HepG2 (cell line): Measurements from ENCODE around the gene LAP3. TPM values are rescaled to one million over a fixed set of nuclear protein-coding genes. Genes with fewer than 3 reads are reported as not detected.

Source experiments
- ATAC-seq: fragments of 200-7000 bp; cut with Tn5 transposase; 3 replicates; pipeline ENCODE4 v1.9.1; 2020; ENCODE audit warnings: mild to moderate bottlenecking, moderate library complexity
- BruUV-seq: library from RNA; stranded (reverse); fragments of 400-500 nt; replicated peaks from 2 replicates; lab custom pipeline; 2021; lab: Mats Ljungman, UMichigan
- CTCF ChIA-PET: fragments of 300-600 bp; formaldehyde crosslinking; extraction: SDS; loops from one replicate; lab custom pipeline; 2021; ENCODE audit warnings: low total read pairs, inconsistent platforms, low intra/inter-chr PET ratio; lab: Yijun Ruan, JAX
- POLR2A ChIA-PET: fragments of 350-600 bp; sonication (Branson Sonifier 250); formaldehyde crosslinking; loops from one replicate; lab custom pipeline; 2020; ENCODE audit warnings: antibody characterized with exemption, inconsistent platforms; lab: Yijun Ruan, JAX
- DNase-seq: peaks from one replicate; pipeline ENCODE4 v3.0.0-alpha.2; 2015; ENCODE audit warnings: low spot score
- FAIRE-seq: peaks from 3 replicates; lab custom pipeline; 2011; peaks lifted over from hg19 to GRCh38; lab: Jason Lieb, UNC
- H2AFZ ChIP-seq: one replicate; pipeline ENCODE4 v1.6.1; 2011; ENCODE audit warnings: low read length, inconsistent platforms
- H3K27ac ChIP-seq: fragments of 300-600 bp; 3 replicates; pipeline ENCODE4 v1.8.0; 2011; ENCODE audit warnings: mixed run types, mild to moderate bottlenecking, mixed read lengths, low read length, inconsistent platforms; ENCODE audit not compliant: insufficient read depth; ENCODE audit errors: extremely low read length
- H3K27me3 ChIP-seq, 2 experiments: fragments of 200-600 bp in 1 of 2; 2 replicates in 1 of 2; 3 replicates in 1 of 2; pipeline versions ENCODE4 v1.6.0 to v1.8.0; 2011; ENCODE audit warnings: low read length in 2 of 2, mild to moderate bottlenecking in 2 of 2, moderate library complexity in 2 of 2, inconsistent platforms in 1 of 2; ENCODE audit not compliant: insufficient read depth in 2 of 2, control insufficient read depth in 1 of 2
- H3K36me3 ChIP-seq, 2 experiments: fragments of 200-600 bp in 1 of 2; replicated peaks in 1 of 2; 2 replicates in 1 of 2; 3 replicates in 1 of 2; pipeline versions ENCODE4 v1.5.1 to v1.8.0; 2011; ENCODE audit warnings: low read length in 2 of 2, inconsistent platforms in 1 of 2; ENCODE audit not compliant: insufficient read depth in 2 of 2, control insufficient read depth in 1 of 2
- H3K4me1 ChIP-seq: 2 replicates; pipeline ENCODE4 v1.5.1; 2012; ENCODE audit warnings: low read length, inconsistent platforms; ENCODE audit not compliant: insufficient read depth
- H3K4me2 ChIP-seq: 2 replicates; pipeline ENCODE4 v1.6.0; 2011; ENCODE audit warnings: low read depth, low read length, inconsistent platforms
- H3K4me3 ChIP-seq, 3 experiments: fragments of 200-600 bp in 1 of 3; sonication (generic), shearing (Covaris generic) in 1 of 3; replicated peaks in 1 of 3; 2 replicates each; pipeline ENCODE4 v1.5.1; 2011 to 2016; ENCODE audit warnings: low read length in 3 of 3, inconsistent platforms in 2 of 3, low read depth in 2 of 3, mild to moderate bottlenecking in 2 of 3, control low read depth in 1 of 3, mixed read lengths in 1 of 3; ENCODE audit not compliant: insufficient read depth in 1 of 3
- H3K79me2 ChIP-seq: one replicate; pipeline ENCODE4 v1.6.1; 2011; ENCODE audit warnings: low read length, inconsistent platforms; ENCODE audit not compliant: insufficient read depth
- H3K9ac ChIP-seq: 2 replicates; pipeline ENCODE4 v1.6.0; 2011; ENCODE audit warnings: mild to moderate bottlenecking, low read depth, low read length, inconsistent platforms; ENCODE audit not compliant: insufficient read depth
- H3K9me3 ChIP-seq: 2 replicates; pipeline ENCODE4 v1.5.1; 2012; ENCODE audit warnings: mild to moderate bottlenecking, low read length
- H4K20me1 ChIP-seq: 2 replicates; pipeline ENCODE4 v1.6.0; 2011; ENCODE audit warnings: inconsistent platforms, mild to moderate bottlenecking, low read length, moderate library complexity; ENCODE audit not compliant: insufficient read depth
- AGO2 ChIP-seq: fragments of 200-400 bp; formaldehyde crosslinking; optimal IDR thresholded peaks from 2 replicates; pipeline ENCODE3; 2017; ENCODE audit warnings: mild to moderate bottlenecking, low read depth, low read length, moderate library complexity
- ZNF251 ChIP-seq: sonication (generic); formaldehyde crosslinking; IDR thresholded peaks from 2 replicates; pipeline ENCODE4 v1.9.0; 2021; ENCODE audit warnings: mild to moderate bottlenecking, missing genetic modification reagents
- ZNF7 ChIP-seq: IDR thresholded peaks from 2 replicates; pipeline ENCODE4 v1.6.1; 2016; ENCODE audit warnings: missing biosample characterization, missing genetic modification reagents
- ZNF879 ChIP-seq: sonication (generic); formaldehyde crosslinking; IDR thresholded peaks from 2 replicates; pipeline ENCODE4 v1.8.1; 2023; ENCODE audit warnings: missing genetic modification reagents
- ZSCAN31 ChIP-seq: sonication (generic); formaldehyde crosslinking; IDR thresholded peaks from 2 replicates; pipeline ENCODE4 v1.5.0; 2020; ENCODE audit warnings: low read depth, mild to moderate bottlenecking, missing genetic modification reagents
- WGBS: methylation state at CpG from one replicate; pipeline ENCODE4 v1.1.6; 2017; ENCODE audit warnings: low lambda C conversion rate; 5-methylcytosine and 5-hydroxymethylcytosine counted together
- in situ Hi-C: cut with HindIII; loops from 2 replicates; pipeline ENCODE4 v1.10.0; 2017; ENCODE audit warnings: low pct_unique_long_range_greater_than_20kb; ENCODE audit not compliant: extremely low pct_ligation_motif_present
- intact Hi-C: fragments of 100-400 bp; cut with micrococcal nuclease; formaldehyde crosslinking; loops from one replicate; pipeline ENCODE4 v1.10.0; 2022; ENCODE audit not compliant: unreplicated experiment
- polyA plus RNA-seq, 8 experiments: library from polyadenylated mRNA; depleted of rRNA in 3 of 8; stranded (reverse) in 7 of 8; unstranded in 1 of 8; fragments of >200 nt; fragmentation: Illumina TruSeq in 4 of 8; extraction: Trizol in 4 of 8; gene quantifications; 2 replicates each; pipeline versions ENCODE4 v1.2.1 to v1.2.3, GENCODE V29; 2011 to 2016; ENCODE audit warnings: low read depth in 4 of 8, missing spikeins in 1 of 8, mixed read lengths in 1 of 8; ENCODE audit not compliant: insufficient read depth in 1 of 8
- total RNA-seq, 5 experiments: library from RNA; depleted of rRNA; stranded (reverse); fragments of >200 nt; fragmentation: Illumina TruSeq; extraction: Trizol; gene quantifications; 2 replicates each; pipeline ENCODE4 v1.2.3, GENCODE V29; 2016; ENCODE audit warnings: low read depth in 1 of 5
- TF ChIP-seq, protein P1 (sequence below): sonication (generic); formaldehyde crosslinking; conservative IDR thresholded peaks from 2 replicates; pipeline ENCODE4 v1.8.0; 2022; ENCODE audit warnings: mild to moderate bottlenecking, moderate library complexity, missing genetic modification reagents

The LAP3 gene
- total and polyA plus RNA-seq, 2 of the 13 experiments (the other 11 are each of a cell fraction or from before 2014, with no cell fraction given): 106 to 125 TPM

DNA sequence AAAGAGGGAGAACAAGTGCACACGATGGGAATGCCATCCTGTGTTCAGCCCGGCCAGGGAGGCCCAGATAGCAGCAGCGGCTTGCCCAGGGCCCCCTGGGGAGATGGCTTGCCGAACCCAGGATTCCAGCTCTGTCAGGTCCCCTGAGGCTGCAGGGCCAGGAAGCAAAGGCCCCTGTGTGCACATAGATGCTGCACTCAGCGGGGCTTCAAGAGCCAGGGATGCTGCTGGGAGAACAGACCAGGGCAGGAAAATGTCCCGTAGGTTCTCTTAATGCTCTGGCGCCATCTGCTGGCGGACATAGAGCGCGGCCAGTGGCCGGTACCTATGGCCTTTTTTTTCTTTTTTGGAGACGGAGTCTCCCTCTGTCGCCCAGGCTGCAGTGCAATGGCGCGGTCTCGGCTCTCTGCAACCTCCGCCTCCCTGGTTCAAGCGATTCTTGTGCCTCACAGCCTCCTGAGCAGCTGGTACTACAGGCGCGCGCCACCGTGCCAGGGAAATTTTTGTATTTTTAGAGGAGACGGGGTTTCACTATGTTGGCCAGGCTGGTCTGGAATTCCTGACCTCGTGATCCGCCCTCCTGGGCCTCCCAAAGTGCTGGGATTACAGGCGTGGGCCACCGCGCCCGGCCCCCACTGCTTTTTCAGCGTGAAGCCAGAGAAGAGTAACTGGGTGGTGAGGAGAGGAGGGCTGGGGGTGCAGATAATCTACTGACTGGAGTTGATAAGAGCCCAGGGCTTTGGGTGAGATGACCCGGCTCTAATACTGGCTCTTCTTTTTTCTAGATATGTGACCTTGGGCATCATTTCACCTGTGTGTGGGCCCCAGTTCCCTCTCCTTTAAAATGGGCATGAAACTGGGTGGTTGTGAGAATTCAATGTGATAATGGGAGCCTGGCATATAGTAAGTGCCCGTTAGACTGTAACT is 60.0 kb downstream of the LAP3 start (continued):
- TF ChIP-seq, protein P1, sequence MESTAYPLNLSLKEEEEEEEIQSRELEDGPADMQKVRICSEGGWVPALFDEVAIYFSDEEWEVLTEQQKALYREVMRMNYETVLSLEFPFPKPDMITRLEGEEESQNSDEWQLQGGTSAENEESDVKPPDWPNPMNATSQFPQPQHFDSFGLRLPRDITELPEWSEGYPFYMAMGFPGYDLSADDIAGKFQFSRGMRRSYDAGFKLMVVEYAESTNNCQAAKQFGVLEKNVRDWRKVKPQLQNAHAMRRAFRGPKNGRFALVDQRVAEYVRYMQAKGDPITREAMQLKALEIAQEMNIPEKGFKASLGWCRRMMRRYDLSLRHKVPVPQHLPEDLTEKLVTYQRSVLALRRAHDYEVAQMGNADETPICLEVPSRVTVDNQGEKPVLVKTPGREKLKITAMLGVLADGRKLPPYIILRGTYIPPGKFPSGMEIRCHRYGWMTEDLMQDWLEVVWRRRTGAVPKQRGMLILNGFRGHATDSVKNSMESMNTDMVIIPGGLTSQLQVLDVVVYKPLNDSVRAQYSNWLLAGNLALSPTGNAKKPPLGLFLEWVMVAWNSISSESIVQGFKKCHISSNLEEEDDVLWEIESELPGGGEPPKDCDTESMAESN (CRISPR knock-in tag): no peak
- TF ChIP-seq ZNF7 (no peak), ZNF251 (CRISPR knock-in tag) (no peak), ZSCAN31 (no peak)
- TF ChIP-seq, all 625 proteins: peak for 27

DNA sequence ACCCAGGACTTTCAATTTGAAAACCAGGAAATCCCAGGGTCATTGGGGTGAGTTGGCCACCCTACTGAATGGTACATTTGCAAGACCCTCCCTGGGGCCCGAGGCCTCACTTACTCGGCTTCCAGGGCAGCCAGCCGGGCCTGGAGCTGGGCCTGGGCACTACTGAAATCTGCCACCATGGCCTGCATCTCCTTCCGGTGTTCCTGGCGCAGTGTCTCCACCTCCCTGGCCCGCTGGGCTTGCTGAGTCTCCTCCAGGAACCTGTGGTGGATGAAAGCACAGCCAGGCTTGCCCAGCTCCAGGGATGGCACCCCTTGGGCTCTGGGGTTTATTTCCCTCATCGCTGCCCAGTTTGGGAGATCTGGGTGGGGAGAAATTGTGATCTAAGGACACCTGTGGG is 62.1 kb downstream of the LAP3 start:
- no peak overlapping the region for H3K4me3 ChIP-seq
- no peaks in the 10 kb centered on the region for H3K79me2 ChIP-seq
- peaks cover 0 to 11% of the 10 kb centered on the region in 2 experiments; a peak in 3 of 5 replicates for H3K36me3 ChIP-seq
- intact Hi-C loops (loop anchor here (10.0 kb wide), 1 partner anchor 124 kb away; the partner anchor contains the start of genes CLRN2 and QDPR), in situ Hi-C loops (loop anchor here (5.0 kb wide), 1 partner anchor 82 kb away; no protein-coding TSS in a partner anchor)
- no peak for DNase-seq
- H3K9ac ChIP-seq: no peak overlapping the region
- ATAC-seq: no peak
- POLR2A ChIA-PET: no interaction called here
- no peak overlapping the region for H3K4me2 ChIP-seq
- CTCF ChIA-PET: no interaction called here
- TF ChIP-seq AGO2: peak; percentile 57
- no peak for TF ChIP-seq ZNF879
- no peaks in the 10 kb centered on the region for H3K9me3 ChIP-seq
- H3K27ac ChIP-seq: no peak overlapping the region
- H3K27me3 ChIP-seq: no peaks in the 10 kb centered on the region
- no peaks in the 10 kb centered on the region for H4K20me1 ChIP-seq
- H2AFZ ChIP-seq: no peak overlapping the region
- peaks cover 9% of the 10 kb centered on the region; the same call in 1 of the 2 replicates for H3K4me1 ChIP-seq
- no TSS peak for BruUV-seq
- no peak for FAIRE-seq
- WGBS: 93% methylated on average over 7 of the region's 7 CpGs
